GM18873 (cell line): Measurements from ENCODE around the gene SLC8B1.

Source experiments
- ATAC-seq: cut with Tn5 transposase; IDR thresholded peaks from one replicate; pipeline ENCODE4 v1.9.1; 2021; ENCODE audit warnings: mild to moderate bottlenecking, moderate library complexity, moderate number of reproducible peaks; ENCODE audit not compliant: unreplicated experiment, low FRiP score

The SLC8B1 gene

GRCh38 chr12:113297621-113298471 lies 37.1 kb downstream of the SLC8B1 start:
- no peak for ATAC-seq

- ATAC-seq = no peak
These were observed 37.7 kb downstream of the SLC8B1 start for GRCh38 chr12:113297214-113297587.

- no peak for ATAC-seq
These were observed 38.2 kb downstream of the SLC8B1 start for GRCh38 chr12:113296557-113297213.

- ATAC-seq = no peak
These were observed 38.9 kb downstream of the SLC8B1 start for GRCh38 chr12:113295886-113296556.

GRCh38 chr12:113293100-113293499 lies 41.8 kb downstream of the SLC8B1 start:
- no peak for ATAC-seq

- ATAC-seq = no peak
These were observed 42.4 kb downstream of the SLC8B1 start for GRCh38 chr12:113292547-113292946.

GRCh38 chr12:113292091-113292490 lies 42.8 kb downstream of the SLC8B1 start:
- ATAC-seq = no peak

GRCh38 chr12:113291586-113291985 lies 43.3 kb downstream of the SLC8B1 start:
- no peak for ATAC-seq

GRCh38 chr12:113290506-113290905 lies 44.4 kb downstream of the SLC8B1 start:
- ATAC-seq = no peak

GRCh38 chr12:113289361-113289760 lies 45.5 kb downstream of the SLC8B1 start:
- ATAC-seq = no peak

GRCh38 chr12:113287899-113288282 lies 47.0 kb downstream of the SLC8B1 start:
- ATAC-seq = no peak

- no peak for ATAC-seq
These were observed 47.6 kb downstream of the SLC8B1 start for GRCh38 chr12:113287146-113287898.

- no peak for ATAC-seq
These were observed 48.2 kb downstream of the SLC8B1 start for GRCh38 chr12:113286712-113287111.

GRCh38 chr12:113285679-113286610 lies 49.0 kb downstream of the SLC8B1 start:
- ATAC-seq = no peak

- no peak for ATAC-seq
These were observed 50.2 kb downstream of the SLC8B1 start for GRCh38 chr12:113284751-113285150.

- no peak for ATAC-seq
These were observed 56.3 kb downstream of the SLC8B1 start for GRCh38 chr12:113278633-113279032.

- ATAC-seq = no peak
These were observed 56.8 kb downstream of the SLC8B1 start for GRCh38 chr12:113278141-113278540.

- no peak for ATAC-seq
These were observed 57.4 kb downstream of the SLC8B1 start for GRCh38 chr12:113277511-113277910.

GRCh38 chr12:113276946-113277500 lies 57.9 kb downstream of the SLC8B1 start:
- ATAC-seq = no peak
